ENCODE data around the gene P2RX7. TPM values are rescaled to one million over a fixed set of nuclear protein-coding genes. Genes with fewer than 3 reads are reported as not detected.

Gene P2RX7
- total RNA-seq, 1 donor from 2014 or later = 0.47 TPM

- Mint-ChIP-seq H3K27me3 (ENCODE audit: low read depth) (peaks cover 5% of the 10 kb centered on the region), H3K36me3 (ENCODE audit: low read depth) (no peaks in the 10 kb centered on the region), H3K27ac (ENCODE audit: unreplicated experiment) (no peak overlapping the region), H3K9me3 (ENCODE audit: low read depth) (no peaks in the 10 kb centered on the region), H3K4me1 (ENCODE audit: low read depth) (peaks cover 7% of the 10 kb centered on the region), H3K4me3 (ENCODE audit: unreplicated experiment) (no peak overlapping the region)
- no peak for TF ChIP-seq CTCF (IDR thresholded peaks at IDR 0.05)
- DNase-seq (ENCODE audit: low spot score) = no peak
Observed at GRCh38 chr12:121167232-121167820, 34.6 kb downstream of the P2RX7 start.

- Mint-ChIP-seq H3K4me1 (ENCODE audit: low read depth) (peaks cover 7% of the 10 kb centered on the region), H3K4me3 (ENCODE audit: unreplicated experiment) (no peak overlapping the region), H3K36me3 (ENCODE audit: low read depth) (no peaks in the 10 kb centered on the region), H3K27me3 (ENCODE audit: low read depth) (peaks cover 3% of the 10 kb centered on the region), H3K9me3 (ENCODE audit: low read depth) (no peaks in the 10 kb centered on the region), H3K27ac (ENCODE audit: unreplicated experiment) (no peak overlapping the region)
- no peak for DNase-seq (ENCODE audit: low spot score)
- no peak for TF ChIP-seq CTCF (IDR thresholded peaks at IDR 0.05)
Observed at GRCh38 chr12:121167951-121168350, 35.3 kb downstream of the P2RX7 start.

- no peak for TF ChIP-seq CTCF (IDR thresholded peaks at IDR 0.05)
- Mint-ChIP-seq H3K27me3 (ENCODE audit: low read depth) (no peaks in the 10 kb centered on the region), H3K36me3 (ENCODE audit: low read depth) (no peaks in the 10 kb centered on the region), H3K4me1 (ENCODE audit: low read depth) (peaks cover 7% of the 10 kb centered on the region), H3K9me3 (ENCODE audit: low read depth) (no peaks in the 10 kb centered on the region), H3K4me3 (ENCODE audit: unreplicated experiment) (no peak overlapping the region), H3K27ac (ENCODE audit: unreplicated experiment) (peak overlapping the region; percentile 45)
- no peak for DNase-seq (ENCODE audit: low spot score)
Observed at GRCh38 chr12:121170151-121170550, 37.5 kb downstream of the P2RX7 start.

- Mint-ChIP-seq H3K9me3 (ENCODE audit: low read depth) (no peaks in the 10 kb centered on the region), H3K27ac (ENCODE audit: unreplicated experiment) (peak overlapping the region; percentile 73), H3K36me3 (ENCODE audit: low read depth) (no peaks in the 10 kb centered on the region), H3K4me1 (ENCODE audit: low read depth) (peaks cover 12% of the 10 kb centered on the region), H3K27me3 (ENCODE audit: low read depth) (no peaks in the 10 kb centered on the region), H3K4me3 (ENCODE audit: unreplicated experiment) (peak overlapping the region; percentile 25)
- TF ChIP-seq CTCF (IDR thresholded peaks at IDR 0.05) = no peak
- DNase-seq (ENCODE audit: low spot score) = no peak
Observed at GRCh38 chr12:121170611-121171260, 38.1 kb downstream of the P2RX7 start.

GRCh38 chr12:121172145-121172544 is 39.5 kb downstream of the P2RX7 start:
- Mint-ChIP-seq H3K36me3 (ENCODE audit: low read depth) (no peaks in the 10 kb centered on the region), H3K27me3 (ENCODE audit: low read depth) (no peaks in the 10 kb centered on the region), H3K4me1 (ENCODE audit: low read depth) (peaks cover 14% of the 10 kb centered on the region), H3K27ac (ENCODE audit: unreplicated experiment) (no peak overlapping the region), H3K4me3 (ENCODE audit: unreplicated experiment) (no peak overlapping the region), H3K9me3 (ENCODE audit: low read depth) (no peaks in the 10 kb centered on the region)
- no peak for TF ChIP-seq CTCF (IDR thresholded peaks at IDR 0.05)
- DNase-seq (ENCODE audit: low spot score) = no peak

All from chondrocyte (in vitro differentiated cells).